ENCODE data around the gene RTN4RL1. TPM values are rescaled to one million over a fixed set of nuclear protein-coding genes. Genes with fewer than 3 reads are reported as not detected.
A peak's percentile ranks its signal among the peaks of the same experiment; 100 is the strongest.

RTN4RL1 gene
- total RNA-seq, 1 experiment from 2014 or later = 0.22 TPM

DNA sequence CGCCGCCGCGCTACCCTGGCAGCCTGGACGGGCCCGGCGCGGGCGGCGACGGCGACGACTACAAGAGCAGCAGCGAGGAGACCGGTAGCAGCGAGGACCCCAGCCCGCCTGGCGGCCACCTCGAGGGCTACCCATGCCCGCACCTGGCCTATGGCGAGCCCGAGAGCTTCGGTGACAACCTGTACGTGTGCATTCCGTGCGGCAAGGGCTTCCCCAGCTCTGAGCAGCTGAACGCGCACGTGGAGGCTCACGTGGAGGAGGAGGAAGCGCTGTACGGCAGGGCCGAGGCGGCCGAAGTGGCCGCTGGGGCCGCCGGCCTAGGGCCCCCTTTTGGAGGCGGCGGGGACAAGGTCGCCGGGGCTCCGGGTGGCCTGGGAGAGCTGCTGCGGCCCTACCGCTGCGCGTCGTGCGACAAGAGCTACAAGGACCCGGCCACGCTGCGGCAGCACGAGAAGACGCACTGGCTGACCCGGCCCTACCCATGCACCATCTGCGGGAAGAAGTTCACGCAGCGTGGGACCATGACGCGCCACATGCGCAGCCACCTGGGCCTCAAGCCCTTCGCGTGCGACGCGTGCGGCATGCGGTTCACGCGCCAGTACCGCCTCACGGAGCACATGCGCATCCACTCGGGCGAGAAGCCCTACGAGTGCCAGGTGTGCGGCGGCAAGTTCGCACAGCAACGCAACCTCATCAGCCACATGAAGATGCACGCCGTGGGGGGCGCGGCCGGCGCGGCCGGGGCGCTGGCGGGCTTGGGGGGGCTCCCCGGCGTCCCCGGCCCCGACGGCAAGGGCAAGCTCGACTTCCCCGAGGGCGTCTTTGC is 32.8 kb upstream of the RTN4RL1 start:
- Histone ChIP-seq H3K4me2 (ENCODE audit: insufficient read depth, insufficient read length, low read length) (peak overlapping the region; percentile 9), H3K9me3 (ENCODE audit: control insufficient read depth, low read depth, low read length) (no peaks in the 10 kb centered on the region), H4K8ac (replicated peaks; ENCODE audit: insufficient read length, low read depth, low read length) (no peak overlapping the region), H3K56ac (ENCODE audit: insufficient read length, low read depth, low read length) (no peak overlapping the region), H4K5ac (ENCODE audit: insufficient read length, low read depth, low read length) (no peak overlapping the region), H3K4ac (ENCODE audit: low read depth, low read length) (no peak overlapping the region), H4K91ac (ENCODE audit: insufficient read length, low read depth, low read length) (no peak overlapping the region), H2BK5ac (ENCODE audit: insufficient read length, low read length) (no peak overlapping the region), H3K27ac (ENCODE audit: insufficient read length, low read depth, low read length) (no peak overlapping the region), H3K27me3 (ENCODE audit: insufficient read depth, low read length) (peaks cover 45% of the 10 kb centered on the region), H2BK120ac (ENCODE audit: low read depth, low read length, poor library complexity, severe bottlenecking) (no peak overlapping the region), H2AFZ (ENCODE audit: low read length) (no peak overlapping the region), H3K9ac (ENCODE audit: extremely low read depth, insufficient read length, low read length) (no peak overlapping the region), H3K23me2 (ENCODE audit: insufficient read length, low read depth, low read length, poor library complexity, severe bottlenecking) (peaks cover 9% of the 10 kb centered on the region), H3K18ac (ENCODE audit: insufficient read length, low read depth, low read length) (no peak overlapping the region), H3K14ac (ENCODE audit: insufficient read depth, low read length) (no peak overlapping the region), H3K23ac (ENCODE audit: insufficient read length, low read depth, low read length) (no peak overlapping the region), H2BK12ac (ENCODE audit: insufficient read length, low read depth, low read length) (no peak overlapping the region), H3K79me2 (ENCODE audit: insufficient read depth, low read length) (no peaks in the 10 kb centered on the region), H2BK20ac (ENCODE audit: low read depth, low read length, poor library complexity, severe bottlenecking) (no peak overlapping the region), H2AK5ac (ENCODE audit: insufficient read length, low read length) (no peak overlapping the region), H3K4me1 (ENCODE audit: insufficient read depth, low read length) (peaks cover 2% of the 10 kb centered on the region; the same call in 1 of the 2 replicates), H2BK15ac (ENCODE audit: low read depth, low read length) (no peak overlapping the region), H4K20me1 (ENCODE audit: control insufficient read depth, insufficient read depth, insufficient read length) (peaks cover 4% of the 10 kb centered on the region), H3T11ph (ENCODE audit: low read length) (no peak overlapping the region), H3K79me1 (ENCODE audit: insufficient read depth, low read depth, low read length, poor library complexity, severe bottlenecking) (no peaks in the 10 kb centered on the region)
- peak overlapping the region in 1 of 2 experiments; percentile 44; a peak in 1 of 5 replicates for H3K4me3 Mint-ChIP-seq
- H3K9me3 Mint-ChIP-seq = no peaks in the 10 kb centered on the region
- WGBS (ENCODE audit: extremely low coverage, insufficient read length, low lambda C conversion rate) = no CpG with 5 or more reads among the region's 98 CpGs
- H3K27ac Mint-ChIP-seq = no peak overlapping the region
- H3K36me3 Mint-ChIP-seq (ENCODE audit: insufficient read depth in 1 of 3, low read depth in 3 of 3) = peaks cover 0 to 10% (median 5%) of the 10 kb centered on the region in 3 experiments; a peak in 5 of 7 replicates
- peaks cover 16 to 28% of the 10 kb centered on the region in 2 experiments for H3K4me1 Mint-ChIP-seq
- TF ChIP-seq, protein P1, sequence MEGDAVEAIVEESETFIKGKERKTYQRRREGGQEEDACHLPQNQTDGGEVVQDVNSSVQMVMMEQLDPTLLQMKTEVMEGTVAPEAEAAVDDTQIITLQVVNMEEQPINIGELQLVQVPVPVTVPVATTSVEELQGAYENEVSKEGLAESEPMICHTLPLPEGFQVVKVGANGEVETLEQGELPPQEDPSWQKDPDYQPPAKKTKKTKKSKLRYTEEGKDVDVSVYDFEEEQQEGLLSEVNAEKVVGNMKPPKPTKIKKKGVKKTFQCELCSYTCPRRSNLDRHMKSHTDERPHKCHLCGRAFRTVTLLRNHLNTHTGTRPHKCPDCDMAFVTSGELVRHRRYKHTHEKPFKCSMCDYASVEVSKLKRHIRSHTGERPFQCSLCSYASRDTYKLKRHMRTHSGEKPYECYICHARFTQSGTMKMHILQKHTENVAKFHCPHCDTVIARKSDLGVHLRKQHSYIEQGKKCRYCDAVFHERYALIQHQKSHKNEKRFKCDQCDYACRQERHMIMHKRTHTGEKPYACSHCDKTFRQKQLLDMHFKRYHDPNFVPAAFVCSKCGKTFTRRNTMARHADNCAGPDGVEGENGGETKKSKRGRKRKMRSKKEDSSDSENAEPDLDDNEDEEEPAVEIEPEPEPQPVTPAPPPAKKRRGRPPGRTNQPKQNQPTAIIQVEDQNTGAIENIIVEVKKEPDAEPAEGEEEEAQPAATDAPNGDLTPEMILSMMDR (conservative IDR thresholded peaks at IDR 0.05) = no peak
- DNase-seq = peak; percentile 69
- H3K27me3 Mint-ChIP-seq (ENCODE audit: low read depth) = peaks cover 65% of the 10 kb centered on the region

Measured in H9 (cell line).